Measurements from ENCODE around the gene DKK2. TPM values are rescaled to one million over a fixed set of nuclear protein-coding genes. Genes with fewer than 3 reads are reported as not detected.

The DKK2 gene
- total RNA-seq, 1 donor from 2014 or later: 15.1 TPM

- peaks cover 4% of the 10 kb centered on the region for H3K36me3 Mint-ChIP-seq
- peaks cover 6% of the 10 kb centered on the region for H3K27me3 Mint-ChIP-seq
- no peak for DNase-seq (ENCODE audit: extremely low spot score, unreplicated experiment)
- TF ChIP-seq CTCF (conservative IDR thresholded peaks at IDR 0.05): no peak
- H3K4me3 Mint-ChIP-seq: no peak overlapping the region
- no peaks in the 10 kb centered on the region for H3K4me1 Mint-ChIP-seq (ENCODE audit: unreplicated experiment)
- no peak overlapping the region for H3K27ac Mint-ChIP-seq
- H3K9me3 Mint-ChIP-seq: no peaks in the 10 kb centered on the region
These were observed 26.7 kb downstream of the DKK2 start for GRCh38 chr4:107009196-107009968.

- H3K4me1 Mint-ChIP-seq (ENCODE audit: unreplicated experiment): no peaks in the 10 kb centered on the region
- peaks cover 3% of the 10 kb centered on the region for H3K27me3 Mint-ChIP-seq
- no peaks in the 10 kb centered on the region for H3K9me3 Mint-ChIP-seq
- no peak for TF ChIP-seq CTCF (conservative IDR thresholded peaks at IDR 0.05)
- peaks cover 4% of the 10 kb centered on the region for H3K36me3 Mint-ChIP-seq
- DNase-seq (ENCODE audit: extremely low spot score, unreplicated experiment): no peak
- no peak overlapping the region for H3K4me3 Mint-ChIP-seq
- H3K27ac Mint-ChIP-seq: no peak overlapping the region
These were observed 28.0 kb downstream of the DKK2 start for GRCh38 chr4:107008115-107008514.

GRCh38 chr4:107006218-107006617, 29.9 kb downstream of the DKK2 start:
- H3K9me3 Mint-ChIP-seq: no peaks in the 10 kb centered on the region
- no peak overlapping the region for H3K27ac Mint-ChIP-seq
- DNase-seq (ENCODE audit: extremely low spot score, unreplicated experiment): no peak
- peaks cover 4% of the 10 kb centered on the region for H3K36me3 Mint-ChIP-seq
- no peaks in the 10 kb centered on the region for H3K4me1 Mint-ChIP-seq (ENCODE audit: unreplicated experiment)
- no peaks in the 10 kb centered on the region for H3K27me3 Mint-ChIP-seq
- no peak for TF ChIP-seq CTCF (conservative IDR thresholded peaks at IDR 0.05)
- no peak overlapping the region for H3K4me3 Mint-ChIP-seq

- H3K27ac Mint-ChIP-seq: no peak overlapping the region
- no peaks in the 10 kb centered on the region for H3K9me3 Mint-ChIP-seq
- TF ChIP-seq CTCF (conservative IDR thresholded peaks at IDR 0.05): no peak
- no peaks in the 10 kb centered on the region for H3K36me3 Mint-ChIP-seq
- no peak overlapping the region for H3K4me3 Mint-ChIP-seq
- DNase-seq (ENCODE audit: extremely low spot score, unreplicated experiment): no peak
- H3K4me1 Mint-ChIP-seq (ENCODE audit: unreplicated experiment): peaks cover 3% of the 10 kb centered on the region
- no peaks in the 10 kb centered on the region for H3K27me3 Mint-ChIP-seq
These were observed 39.6 kb downstream of the DKK2 start for GRCh38 chr4:106996490-106996889.

GRCh38 chr4:106993827-106994226, 42.3 kb downstream of the DKK2 start:
- DNase-seq (ENCODE audit: extremely low spot score, unreplicated experiment): no peak
- no peak overlapping the region for H3K27ac Mint-ChIP-seq
- no peaks in the 10 kb centered on the region for H3K9me3 Mint-ChIP-seq
- no peaks in the 10 kb centered on the region for H3K27me3 Mint-ChIP-seq
- H3K4me3 Mint-ChIP-seq: no peak overlapping the region
- H3K4me1 Mint-ChIP-seq (ENCODE audit: unreplicated experiment): peaks cover 3% of the 10 kb centered on the region
- no peaks in the 10 kb centered on the region for H3K36me3 Mint-ChIP-seq
- no peak for TF ChIP-seq CTCF (conservative IDR thresholded peaks at IDR 0.05)
